GM18861 (cell line): ENCODE data around the gene PAOX.
"Not testable (repeated sequence)": the region's sequence is repeated elsewhere in the genome, so short reads cannot be mapped to it uniquely, and the experiment has no call there.

Experiments
- ATAC-seq: cut with Tn5 transposase; IDR thresholded peaks from one replicate; pipeline ENCODE4 v1.9.1; 2021; ENCODE audit not compliant: unreplicated experiment

Gene PAOX

GRCh38 chr10:133403359-133403758 lies 24.3 kb downstream of the PAOX start:
- ATAC-seq: no peak

- ATAC-seq: no peak
Measured at GRCh38 chr10:133403784-133404183, 24.7 kb downstream of the PAOX start.

GRCh38 chr10:133405272-133405671 lies 26.2 kb downstream of the PAOX start:
- no peak for ATAC-seq

- ATAC-seq: no peak
Measured at GRCh38 chr10:133405844-133406527, 26.9 kb downstream of the PAOX start.

GRCh38 chr10:133411523-133412380 lies 32.7 kb downstream of the PAOX start:
- ATAC-seq: no peak

- ATAC-seq: no peak
Measured at GRCh38 chr10:133412381-133412711, 33.3 kb downstream of the PAOX start.

GRCh38 chr10:133414401-133414800 lies 35.3 kb downstream of the PAOX start:
- ATAC-seq: not testable (repeated sequence)

GRCh38 chr10:133415752-133416151 lies 36.7 kb downstream of the PAOX start:
- ATAC-seq: no peak

- no peak for ATAC-seq
Measured at GRCh38 chr10:133418289-133418993, 39.4 kb downstream of the PAOX start.

GRCh38 chr10:133419211-133419950 lies 40.3 kb downstream of the PAOX start:
- ATAC-seq: no peak

GRCh38 chr10:133420028-133420427 lies 41.0 kb downstream of the PAOX start:
- ATAC-seq: no peak

- ATAC-seq: no peak
Measured at GRCh38 chr10:133420579-133420978, 41.5 kb downstream of the PAOX start.

GRCh38 chr10:133421336-133422222 lies 42.5 kb downstream of the PAOX start:
- ATAC-seq: no peak

GRCh38 chr10:133422223-133422806 lies 43.3 kb downstream of the PAOX start:
- ATAC-seq: no peak

- ATAC-seq: no peak
Measured at GRCh38 chr10:133422807-133423771, 44.0 kb downstream of the PAOX start.

GRCh38 chr10:133424102-133424501 lies 45.0 kb downstream of the PAOX start:
- not testable (repeated sequence) for ATAC-seq

- not testable (repeated sequence) for ATAC-seq
Measured at GRCh38 chr10:133424601-133425000, 45.5 kb downstream of the PAOX start, which contains the start of gene SPRN. Gene SPRN (minus strand): TSS chr10:133424625. CDS start chr10:133423681, 944 bp downstream.

GRCh38 chr10:133429571-133429970 lies 50.5 kb downstream of the PAOX start:
- ATAC-seq: not testable (repeated sequence)
